GM12878 (cell line): ENCODE measurements around the gene SEPTIN10. TPM values are rescaled to one million over a fixed set of nuclear protein-coding genes. Genes with fewer than 3 reads are reported as not detected.

Experiments used
- ATAC-seq: fragments of 200-7000 bp; cut with Tn5 transposase; 3 replicates; pipeline ENCODE4 v1.9.1; 2020; ENCODE audit warnings: mild to moderate bottlenecking, moderate library complexity
- BruUV-seq: library from RNA; stranded (reverse); fragments of 400-500 nt; replicated peaks from 2 replicates; lab custom pipeline; 2021; lab: Mats Ljungman, UMichigan
- CTCF ChIA-PET: fragments of 300-600 bp; sonication (Branson Sonifier 250); formaldehyde crosslinking; extraction: SDS; loops from one replicate; lab custom pipeline; 2021; ENCODE audit warnings: inconsistent platforms; lab: Yijun Ruan, JAX
- POLR2A ChIA-PET: fragments of 350-600 bp; formaldehyde crosslinking; extraction: SDS; loops from one replicate; lab custom pipeline; 2021; ENCODE audit warnings: inconsistent platforms; lab: Charles Lee
- RAD21 ChIA-PET: fragments of 300-600 bp; sonication (Branson Sonifier 250); formaldehyde crosslinking; loops from one replicate; lab custom pipeline; 2023; ENCODE audit warnings: antibody characterized with exemption; ENCODE audit not compliant: unreplicated experiment; lab: Charles Lee
- SMC1A ChIA-PET: fragments of 300-600 bp; sonication (Branson Sonifier 250); formaldehyde crosslinking; loops from one replicate; lab custom pipeline; 2023; ENCODE audit not compliant: unreplicated experiment, uncharacterized antibody; lab: Charles Lee
- DNase-seq: peaks from one replicate; pipeline ENCODE4 v3.0.0-alpha.2; 2011; ENCODE audit warnings: low read depth, low spot score
- FAIRE-seq: peaks from 3 replicates; lab custom pipeline; 2011; peaks lifted over from hg19 to GRCh38; lab: Jason Lieb, UNC
- H2AFZ ChIP-seq: 2 replicates; pipeline ENCODE4 v1.6.0; 2011; ENCODE audit warnings: low read depth, low read length, control low read depth; ENCODE audit not compliant: control insufficient read depth
- H3K27ac ChIP-seq: 2 replicates; pipeline ENCODE4 v1.5.1; 2011; ENCODE audit warnings: control low read depth; ENCODE audit not compliant: control insufficient read depth, insufficient read depth
- H3K27me3 ChIP-seq, 2 experiments: replicated peaks in 1 of 2; 2 replicates each; pipeline versions ENCODE4 v1.6.0 to v1.6.1; 2011; ENCODE audit warnings: low read length in 1 of 2; ENCODE audit not compliant: control insufficient read depth in 2 of 2, insufficient read depth in 2 of 2
- H3K36me3 ChIP-seq, 2 experiments: 2 replicates each; pipeline ENCODE4 v1.5.1; 2011; ENCODE audit warnings: low read length in 1 of 2; ENCODE audit not compliant: control insufficient read depth in 2 of 2, insufficient read depth in 2 of 2
- H3K4me1 ChIP-seq: 2 replicates; pipeline ENCODE4 v1.6.1; 2011; ENCODE audit warnings: mild to moderate bottlenecking, low read length, moderate library complexity, mixed read lengths; ENCODE audit not compliant: control insufficient read depth, insufficient read depth
- H3K4me2 ChIP-seq: 2 replicates; pipeline ENCODE4 v1.6.0; 2011; ENCODE audit warnings: control low read depth; ENCODE audit not compliant: control insufficient read depth, insufficient read depth
- H3K4me3 ChIP-seq: fragments of 200-600 bp; sonication (generic); 2 replicates; pipeline ENCODE4 v1.5.1; 2016
- H3K79me2 ChIP-seq: 2 replicates; pipeline ENCODE4 v1.6.0; 2011; ENCODE audit warnings: low read length; ENCODE audit not compliant: control insufficient read depth, insufficient read depth
- H3K9ac ChIP-seq: 2 replicates; pipeline ENCODE4 v1.8.0; 2011; ENCODE audit warnings: low read length, control low read depth, mixed read lengths; ENCODE audit not compliant: control insufficient read depth, insufficient read depth
- H3K9me3 ChIP-seq: replicated peaks from 3 replicates; pipeline ENCODE4 v1.5.1; 2011; ENCODE audit warnings: mild to moderate bottlenecking, low read length; ENCODE audit not compliant: control insufficient read depth, insufficient read depth
- H4K20me1 ChIP-seq: 2 replicates; pipeline ENCODE4 v1.6.0; 2011; ENCODE audit not compliant: control insufficient read depth, insufficient read depth
- BACH1 ChIP-seq: fragments of 450-650 bp; IDR thresholded peaks from 2 replicates; pipeline ENCODE4 v1.6.1; 2017; ENCODE audit warnings: mild to moderate bottlenecking, borderline replicate concordance
- DPF2 ChIP-seq: fragments of 450-650 bp; IDR thresholded peaks from 2 replicates; pipeline ENCODE4 v1.6.1; 2017; ENCODE audit warnings: mild to moderate bottlenecking
- KAT2A ChIP-seq: conservative IDR thresholded peaks from 2 replicates; pipeline ENCODE4 v1.6.1; 2011; ENCODE audit warnings: low read depth, low read length; ENCODE audit not compliant: control insufficient read depth
- LARP7 ChIP-seq: fragments of 450-650 bp; IDR thresholded peaks from 2 replicates; pipeline ENCODE4 v1.6.1; 2017; ENCODE audit warnings: mild to moderate bottlenecking
- MTA3 ChIP-seq: IDR thresholded peaks from 2 replicates; pipeline ENCODE4 v1.6.1; 2012; ENCODE audit warnings: low read length, inconsistent platforms, borderline replicate concordance
- SIX5 ChIP-seq: IDR thresholded peaks from 2 replicates; pipeline ENCODE4 v1.6.1; 2011; ENCODE audit warnings: mild to moderate bottlenecking, low read depth, low read length, moderate library complexity; ENCODE audit not compliant: severe bottlenecking
- SMARCA5 ChIP-seq: fragments of 450-650 bp; IDR thresholded peaks from 2 replicates; pipeline ENCODE4 v1.6.1; 2017; ENCODE audit warnings: mild to moderate bottlenecking
- ZNF24 ChIP-seq: fragments of 450-650 bp; IDR thresholded peaks from 2 replicates; pipeline ENCODE4 v1.6.1; 2017; ENCODE audit warnings: antibody characterized with exemption, mild to moderate bottlenecking
- ZZZ3 ChIP-seq: IDR thresholded peaks from 2 replicates; pipeline ENCODE4 v1.6.1; 2011; ENCODE audit warnings: low read depth; ENCODE audit not compliant: control insufficient read depth, insufficient read length
- WGBS: methylation state at CpG from one replicate; pipeline ENCODE4 v1.1.6; 2016; ENCODE audit warnings: low lambda C conversion rate; ENCODE audit not compliant: insufficient replicate concordance, insufficient coverage; ENCODE audit errors: missing lambda C conversion rate; 5-methylcytosine and 5-hydroxymethylcytosine counted together
- in situ Hi-C: fragments of 300-500 bp; cut with MboI; formaldehyde crosslinking; loops from 9 replicates; pipeline ENCODE4 v1.14.3; 2018; ENCODE audit warnings: mixed read lengths
- intact Hi-C: fragments of 100-400 bp; cut with micrococcal nuclease; formaldehyde crosslinking; loops from one replicate; pipeline ENCODE4 v1.14.2; 2022; ENCODE audit not compliant: unreplicated experiment
- polyA plus RNA-seq, 11 experiments: library from polyadenylated mRNA; depleted of rRNA in 4 of 11; unstranded in 6 of 11; stranded (reverse) in 5 of 11; fragments of >200 nt; fragmentation: Nextera tagmentation in 4 of 11; fragmentation: Illumina TruSeq in 1 of 11; extraction: Ambion mirVana in 4 of 11; extraction: Trizol in 1 of 11; gene quantifications; 1 replicate in 1 of 11; 2 replicates in 10 of 11; pipeline versions ENCODE4 v1.2.1 to v1.2.3, GENCODE V29; 2011 to 2016; ENCODE audit warnings: inconsistent platforms in 2 of 11, missing spikeins in 2 of 11, low read depth in 1 of 11
- total RNA-seq, 4 experiments: library from RNA; depleted of rRNA in 3 of 4; stranded (reverse); fragments of >200 nt in 3 of 4; fragmentation: Illumina TruSeq in 1 of 4; extraction: Trizol in 1 of 4; gene quantifications; 2 replicates each; pipeline versions ENCODE4 v1.2.1 to v1.2.3, GENCODE V29; 2013 to 2021
- TF ChIP-seq, protein P1 (sequence below): fragments of 450-650 bp; conservative IDR thresholded peaks from 2 replicates; pipeline ENCODE4 v1.6.1; 2017; ENCODE audit warnings: mild to moderate bottlenecking, moderate library complexity

SEPTIN10 gene
- total and polyA plus RNA-seq, 10 of the 15 experiments (the other 5 are each of a cell fraction or from before 2014, with no cell fraction given): 20.2 to 132 (median 62.7) TPM

DNA sequence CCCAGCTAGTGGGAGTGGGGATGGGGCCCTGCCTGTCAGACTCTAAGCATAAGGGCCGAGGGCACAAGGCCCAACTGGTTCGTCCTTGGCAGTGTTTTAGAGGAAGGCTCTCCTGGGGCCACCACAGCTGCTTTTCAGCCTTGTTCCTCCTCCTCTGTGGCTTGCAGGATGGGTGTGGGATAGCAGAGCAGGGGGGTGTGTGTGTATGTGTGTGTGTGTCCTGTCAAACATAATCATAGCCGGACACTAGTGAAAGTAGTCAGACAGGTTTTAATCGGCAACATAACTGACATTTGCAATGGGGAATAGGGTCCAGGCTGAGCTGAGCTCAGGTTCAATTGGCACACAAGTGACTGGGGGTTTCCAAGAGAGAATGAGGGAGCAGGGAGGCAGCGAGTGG is 114.2 kb downstream of the SEPTIN10 start:
- no peaks in the 10 kb centered on the region for H3K9me3 ChIP-seq
- DNase-seq (no peak), ATAC-seq (no peak; the same call in none of the 3 replicates), FAIRE-seq (no peak)
- in situ Hi-C loops (no loop called here), intact Hi-C loops (no loop called here)
- peak overlapping the region; percentile 22; the same call in 1 of the 2 replicates for H3K4me2 ChIP-seq
- no TSS peak for BruUV-seq
- WGBS: 10% methylated on average over 5 of the region's 5 CpGs
- no peak overlapping the region for H3K4me3 ChIP-seq
- H3K9ac ChIP-seq: no peak overlapping the region
- H3K36me3 ChIP-seq: no peaks in the 10 kb centered on the region
- peak overlapping the region; percentile 45; the same call in 1 of the 2 replicates for H2AFZ ChIP-seq
- H3K4me1 ChIP-seq: peaks cover 6% of the 10 kb centered on the region
- H4K20me1 ChIP-seq: no peaks in the 10 kb centered on the region
- ChIA-PET RAD21 (interaction anchor here (0.7 to 1.0 kb wide), 3 partner anchors 11 to 373 kb away, joined by 3 read pairs; no protein-coding TSS in a partner anchor), SMC1A (interaction anchor here (0.8 to 1.9 kb wide), 3 partner anchors 9 to 14 kb away, joined by 3 to 5 read pairs (median 4); no protein-coding TSS in a partner anchor), CTCF (interaction anchor here (1.3 kb wide), 1 partner anchor 11 kb away, joined by 8 read pairs; no protein-coding TSS in a partner anchor), POLR2A (no interaction called here)
- H3K27ac ChIP-seq: no peak overlapping the region
- H3K79me2 ChIP-seq: no peaks in the 10 kb centered on the region
- TF ChIP-seq SIX5 (no peak), LARP7 (no peak), BACH1 (no peak), DPF2 (no peak), ZNF24 (no peak), SMARCA5 (no peak), KAT2A (no peak), MTA3 (no peak), ZZZ3 (no peak)
- TF ChIP-seq, protein P1, sequence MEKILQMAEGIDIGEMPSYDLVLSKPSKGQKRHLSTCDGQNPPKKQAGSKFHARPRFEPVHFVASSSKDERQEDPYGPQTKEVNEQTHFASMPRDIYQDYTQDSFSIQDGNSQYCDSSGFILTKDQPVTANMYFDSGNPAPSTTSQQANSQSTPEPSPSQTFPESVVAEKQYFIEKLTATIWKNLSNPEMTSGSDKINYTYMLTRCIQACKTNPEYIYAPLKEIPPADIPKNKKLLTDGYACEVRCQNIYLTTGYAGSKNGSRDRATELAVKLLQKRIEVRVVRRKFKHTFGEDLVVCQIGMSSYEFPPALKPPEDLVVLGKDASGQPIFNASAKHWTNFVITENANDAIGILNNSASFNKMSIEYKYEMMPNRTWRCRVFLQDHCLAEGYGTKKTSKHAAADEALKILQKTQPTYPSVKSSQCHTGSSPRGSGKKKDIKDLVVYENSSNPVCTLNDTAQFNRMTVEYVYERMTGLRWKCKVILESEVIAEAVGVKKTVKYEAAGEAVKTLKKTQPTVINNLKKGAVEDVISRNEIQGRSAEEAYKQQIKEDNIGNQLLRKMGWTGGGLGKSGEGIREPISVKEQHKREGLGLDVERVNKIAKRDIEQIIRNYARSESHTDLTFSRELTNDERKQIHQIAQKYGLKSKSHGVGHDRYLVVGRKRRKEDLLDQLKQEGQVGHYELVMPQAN: no peak
- H3K27me3 ChIP-seq: no peaks in the 10 kb centered on the region
